H1 (cell line): ENCODE measurements around the gene RBP3. TPM values are rescaled to one million over a fixed set of nuclear protein-coding genes. Genes with fewer than 3 reads are reported as not detected.

Experiments used
- BACH1 ChIP-seq: IDR thresholded peaks from 2 replicates; pipeline ENCODE4 v1.6.1; 2012; ENCODE audit warnings: low read length, improper control_type of control experiment
- CBX8 ChIP-seq: fragments of 300-800, 300-1000 bp; sonication (generic); IDR thresholded peaks from 2 replicates; pipeline ENCODE4 v1.7.1; 2016; ENCODE audit warnings: low read depth, low read length, borderline replicate concordance
- CHD7 ChIP-seq: fragments of 300-600 bp; sonication (generic); IDR thresholded peaks from 2 replicates; pipeline ENCODE4 v1.7.1; 2012; ENCODE audit warnings: low read length, moderate library complexity, mild to moderate bottlenecking, inconsistent platforms; ENCODE audit not compliant: insufficient replicate concordance
- GABPA ChIP-seq: IDR thresholded peaks from 2 replicates; pipeline ENCODE4 v1.6.1; 2011; ENCODE audit warnings: mild to moderate bottlenecking, low read length, moderate library complexity, borderline replicate concordance; ENCODE audit not compliant: insufficient read depth
- TAF7 ChIP-seq: optimal IDR thresholded peaks from 2 replicates; pipeline ENCODE3; 2011; ENCODE audit warnings: low read depth, mild to moderate bottlenecking, inconsistent platforms, low read length, moderate library complexity, borderline replicate concordance
- polyA plus RNA-seq, 7 experiments: library from polyadenylated mRNA; depleted of rRNA in 3 of 7; stranded (reverse) in 5 of 7; unstranded in 2 of 7; fragments of >200 nt in 5 of 7; fragments of 200-250 nt in 2 of 7; gene quantifications; 1 replicate in 5 of 7; 2 replicates in 1 of 7; 4 replicates in 1 of 7; pipeline versions ENCODE4 v1.2.1 to v1.2.3, GENCODE V29; 2011 to 2013; ENCODE audit warnings: missing spikeins in 2 of 7, mixed read lengths in 2 of 7
- total RNA-seq: library from RNA; stranded (reverse); fragmentation: NEBNext Ultra II Directional; extraction: Animal tissue kit (Norgen Biotek cat#: 25700); gene quantifications from 2 replicates; pipeline ENCODE4 v1.2.1, GENCODE V29; 2021

Gene RBP3
- total and polyA plus RNA-seq, 2 of the 8 experiments (the other 6 are each of a cell fraction or from before 2014, with no cell fraction given) = not detected

DNA sequence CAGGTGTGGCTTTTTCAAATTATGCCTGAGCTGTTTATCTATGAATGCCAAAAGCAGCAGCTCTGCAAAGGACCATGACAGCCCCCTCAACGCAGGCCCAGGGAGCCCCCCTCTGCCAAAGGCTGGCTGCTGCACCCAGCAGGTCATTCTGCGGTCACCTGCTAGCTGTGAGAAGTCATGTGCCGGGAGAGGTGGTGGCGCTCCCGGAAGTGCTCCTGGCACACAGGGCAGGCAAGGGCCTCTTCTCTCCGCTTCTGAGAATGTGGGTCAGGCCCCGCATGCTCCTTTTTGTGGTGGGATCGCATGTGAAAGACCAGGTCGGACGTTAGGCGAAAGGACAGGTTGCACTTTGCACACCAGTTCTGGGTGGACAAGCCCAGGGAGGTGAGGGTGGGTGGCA lies 19.5 kb downstream of the RBP3 start (continued):
- no peak for TF ChIP-seq CHD7
- TF ChIP-seq GABPA = no peak
- TF ChIP-seq CBX8 = no peak
- no peak for TF ChIP-seq TAF7
- TF ChIP-seq BACH1 = no peak
